Thyroid gland (tissue), 4 donors: ENCODE measurements around the gene SVIL.

ENCODE experiments used
- CTCF ChIP-seq, 6 experiments: fragments of 200-600 bp in 3 of 6; fragments of 450-650 bp in 3 of 6; sonication (generic) in 3 of 6; IDR thresholded peaks; one replicate each; pipeline ENCODE4 v1.5.1; 2016 to 2019; ENCODE audit warnings: antibody characterized with exemption in 6 of 6, mild to moderate bottlenecking in 2 of 6, inconsistent platforms in 1 of 6, moderate library complexity in 1 of 6
- POLR2A ChIP-seq, 2 donors: fragments of 450-650 bp; IDR thresholded peaks; one replicate each; pipeline ENCODE4 v1.6.1; 2017; ENCODE audit warnings: antibody characterized with exemption in 2 of 2, mild to moderate bottlenecking in 2 of 2, moderate library complexity in 1 of 2

GRCh38 chr10:29411666-29412315 is 223.0 kb downstream of the SVIL start:
- no peak for TF ChIP-seq CTCF (IDR thresholded peaks at IDR 0.05)
- no peak for TF ChIP-seq POLR2A (IDR thresholded peaks at IDR 0.05)
